GM19372 (cell line): ENCODE results near the gene NAMPT.
"Not testable (repeated sequence)": the region's sequence is repeated elsewhere in the genome, so short reads cannot be mapped to it uniquely, and the experiment has no call there.

Source experiments
- ATAC-seq: cut with Tn5 transposase; IDR thresholded peaks from one replicate; pipeline ENCODE4 v1.9.1; 2021; ENCODE audit warnings: mild to moderate bottlenecking, low read depth, moderate library complexity; ENCODE audit not compliant: unreplicated experiment

The NAMPT gene

GRCh38 chr7:106284714-106285050, at the start of gene NAMPT:
TSS of gene NAMPT (minus strand) at chr7:106284983. CDS start at chr7:106284884, 99 bp downstream.
- ATAC-seq, result no peak

- no peak for ATAC-seq
Measured at GRCh38 chr7:106332201-106332600, 47.4 kb upstream of the NAMPT start.

DNA sequence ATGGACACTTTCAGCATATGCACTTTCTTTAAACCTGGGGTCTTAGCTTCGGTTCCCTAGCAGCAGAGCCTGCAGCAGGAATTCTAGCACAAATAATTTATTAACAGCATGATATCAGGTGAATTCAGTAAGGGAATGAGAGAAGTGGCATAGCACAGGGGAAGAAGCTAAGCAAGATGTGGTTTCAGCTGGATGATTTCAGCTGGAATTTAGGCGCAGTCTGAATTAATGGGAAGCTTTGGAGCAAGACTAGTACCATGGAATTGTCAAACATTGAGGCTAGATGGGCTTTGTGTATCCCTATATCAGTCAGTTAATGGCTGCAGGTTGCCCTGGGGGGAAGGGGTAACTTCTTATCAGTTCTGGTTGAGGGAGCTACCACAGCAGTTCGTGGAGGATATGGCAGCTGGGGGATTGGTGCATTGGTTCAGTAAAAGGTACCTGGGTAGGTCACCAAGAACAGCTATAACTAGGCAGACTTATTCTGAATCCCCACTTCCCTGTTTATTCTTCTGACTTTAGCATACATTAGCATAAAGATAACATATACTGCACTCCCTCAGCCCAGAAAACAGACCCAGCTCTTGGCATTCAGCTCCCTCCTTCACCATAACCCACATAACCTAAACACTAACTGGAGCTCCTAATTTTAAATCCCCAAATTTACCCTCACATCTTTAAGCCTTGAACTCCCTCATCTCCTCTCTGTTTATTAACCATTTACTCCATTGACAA, 46.8 kb upstream of the NAMPT start:
- no peak for ATAC-seq

- ATAC-seq, result no peak
Measured at GRCh38 chr7:106329971-106330733, 45.4 kb upstream of the NAMPT start.

DNA sequence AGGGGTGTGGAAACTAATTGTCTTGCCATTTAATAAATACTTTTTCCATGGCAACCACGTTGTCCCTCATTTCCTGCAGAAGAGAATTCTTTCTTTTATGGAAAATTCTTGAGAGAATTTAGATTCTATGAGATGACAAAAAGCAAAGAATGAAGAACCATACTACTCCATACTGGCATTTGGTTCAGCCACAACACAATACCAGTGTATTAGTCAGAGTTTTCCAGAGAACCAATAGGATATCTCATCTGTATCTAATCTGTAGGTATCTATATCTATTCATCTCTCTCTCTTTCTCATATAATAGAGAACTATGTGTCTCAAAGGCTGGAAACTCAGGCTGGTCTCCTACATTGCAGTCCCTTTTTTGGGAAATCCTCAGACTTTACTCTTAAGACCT, 44.6 kb upstream of the NAMPT start:
- ATAC-seq, result no peak

GRCh38 chr7:106327538-106328481, 43.0 kb upstream of the NAMPT start:
- no peak for ATAC-seq

DNA sequence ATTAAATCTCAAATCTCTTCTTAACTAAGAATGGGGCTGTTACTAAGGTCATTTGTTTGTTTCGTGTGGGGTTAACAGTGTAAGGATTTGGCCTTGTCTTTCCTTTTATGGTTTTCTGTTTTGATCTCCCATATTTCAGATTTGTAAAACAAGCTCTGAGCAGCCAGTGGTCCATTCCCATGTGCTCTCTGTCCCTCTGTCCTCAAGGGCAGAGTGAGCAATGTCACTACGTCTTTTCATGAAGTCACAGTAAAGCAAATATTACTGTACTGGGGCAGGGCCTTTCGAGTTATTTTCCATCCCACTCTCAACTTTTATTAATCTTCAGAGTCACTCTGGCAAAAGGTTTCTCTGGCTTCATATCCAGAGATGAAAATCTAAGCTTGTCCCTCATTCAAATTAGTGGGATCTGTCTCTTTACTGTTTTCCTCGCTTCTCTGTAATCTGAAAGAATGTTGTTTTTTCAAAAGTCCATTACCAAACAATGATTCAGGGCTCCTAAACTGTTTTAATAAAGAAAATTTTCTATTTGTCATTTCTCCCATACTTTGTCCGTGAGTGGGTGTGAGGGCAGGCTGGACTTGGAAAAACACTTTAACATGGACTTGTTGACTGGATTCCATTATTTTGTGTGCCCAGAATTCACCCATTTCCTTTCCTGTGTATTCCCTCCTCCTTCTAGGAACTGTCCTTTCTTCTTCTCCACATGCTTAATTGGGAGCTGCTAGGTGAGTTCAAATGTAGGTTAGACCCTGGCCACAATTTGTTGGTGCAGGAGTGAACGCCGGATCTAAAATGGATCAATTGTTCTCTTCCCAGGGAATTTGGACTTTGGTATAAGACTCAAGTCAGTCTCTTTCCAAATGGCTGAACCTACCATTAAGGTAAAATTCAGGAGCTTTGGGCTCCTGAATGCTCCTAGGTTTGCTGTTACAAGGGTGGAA, 42.1 kb upstream of the NAMPT start:
- no peak for ATAC-seq

DNA sequence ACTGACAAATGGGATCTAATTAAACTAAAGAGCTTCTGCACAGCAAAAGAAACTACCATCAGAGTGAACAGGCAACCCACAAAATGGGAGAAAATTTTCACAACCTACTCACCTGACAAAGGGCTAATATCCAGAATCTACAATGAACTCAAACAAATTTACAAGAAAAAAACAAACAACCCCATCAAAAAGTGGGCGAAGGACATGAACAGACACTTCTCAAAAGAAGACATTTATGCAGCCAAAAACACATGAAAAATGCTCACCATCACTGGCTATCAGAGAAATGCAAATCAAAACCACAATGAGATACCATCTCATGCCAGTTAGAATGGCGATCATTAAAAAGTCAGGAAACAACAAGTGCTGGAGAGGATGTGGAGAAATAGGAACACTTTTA, 39.7 kb upstream of the NAMPT start:
- not testable (repeated sequence) for ATAC-seq

GRCh38 chr7:106320254-106320770, 35.5 kb upstream of the NAMPT start:
- not testable (repeated sequence) for ATAC-seq

- ATAC-seq, result no peak
Measured at GRCh38 chr7:106318482-106318881, 33.7 kb upstream of the NAMPT start.

- ATAC-seq, result no peak
Measured at GRCh38 chr7:106317971-106318370, 33.2 kb upstream of the NAMPT start.

DNA sequence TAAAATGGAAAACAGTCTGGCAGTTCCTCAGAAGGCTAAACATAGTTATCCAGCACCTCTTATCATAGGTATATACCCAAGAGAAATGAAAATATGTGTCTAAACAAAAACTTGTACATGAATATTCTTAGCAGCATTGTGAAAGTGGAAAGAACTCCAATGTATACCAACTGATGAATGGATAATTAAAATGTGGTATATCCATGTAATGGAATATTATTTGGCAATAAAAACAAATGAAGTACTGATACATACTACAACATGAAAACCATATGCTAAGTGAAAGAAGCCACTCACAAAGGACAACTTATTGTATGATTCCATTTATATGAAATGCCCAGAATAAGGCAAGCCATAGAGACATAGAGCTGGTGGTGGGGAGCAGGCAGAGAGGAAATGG, 32.2 kb upstream of the NAMPT start:
- ATAC-seq, result no peak

- ATAC-seq, result no peak
Measured at GRCh38 chr7:106314875-106315274, 30.1 kb upstream of the NAMPT start.

DNA sequence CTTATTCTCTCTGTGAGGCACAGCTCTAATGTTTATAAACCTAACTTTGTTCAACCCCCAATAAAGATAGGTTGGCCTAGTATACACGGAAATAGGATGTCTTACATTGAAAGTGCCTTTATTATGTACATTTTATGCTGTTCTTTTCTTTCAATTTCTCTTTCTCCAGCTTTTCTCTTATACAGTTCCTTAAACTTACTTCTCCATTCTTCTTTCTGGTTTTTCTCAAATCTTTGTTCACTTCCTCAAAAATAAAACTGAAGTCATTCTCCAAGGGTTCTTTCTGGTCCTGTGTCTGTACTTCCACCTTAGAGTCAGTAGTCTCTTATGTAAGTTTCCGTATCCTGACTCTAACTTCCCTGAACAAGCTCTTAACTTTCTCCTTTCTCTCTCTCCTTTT, 29.2 kb upstream of the NAMPT start:
- ATAC-seq, result no peak

DNA sequence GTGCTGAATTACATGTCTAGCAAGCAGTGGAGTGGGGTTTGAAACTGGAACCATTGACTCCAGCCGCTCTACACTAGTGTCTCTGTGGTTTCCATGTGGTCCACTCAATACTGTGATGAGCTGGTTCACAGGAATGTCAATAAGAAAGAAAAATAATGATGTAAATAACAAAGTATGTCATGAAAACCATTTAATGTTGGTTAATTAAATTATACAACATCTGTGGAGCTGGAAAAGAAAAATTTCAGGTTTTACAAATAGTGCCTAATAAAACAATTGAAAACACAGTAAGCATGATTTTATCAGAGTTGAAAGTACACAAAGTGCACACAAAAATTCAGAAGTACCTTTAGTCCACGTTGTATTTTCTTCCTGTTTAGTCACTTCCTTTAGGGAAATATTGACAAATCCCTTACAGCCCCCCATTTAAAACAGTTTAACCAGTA, 28.7 kb upstream of the NAMPT start:
- ATAC-seq, result no peak

GRCh38 chr7:106312906-106313305, 28.1 kb upstream of the NAMPT start:
- ATAC-seq, result no peak

DNA sequence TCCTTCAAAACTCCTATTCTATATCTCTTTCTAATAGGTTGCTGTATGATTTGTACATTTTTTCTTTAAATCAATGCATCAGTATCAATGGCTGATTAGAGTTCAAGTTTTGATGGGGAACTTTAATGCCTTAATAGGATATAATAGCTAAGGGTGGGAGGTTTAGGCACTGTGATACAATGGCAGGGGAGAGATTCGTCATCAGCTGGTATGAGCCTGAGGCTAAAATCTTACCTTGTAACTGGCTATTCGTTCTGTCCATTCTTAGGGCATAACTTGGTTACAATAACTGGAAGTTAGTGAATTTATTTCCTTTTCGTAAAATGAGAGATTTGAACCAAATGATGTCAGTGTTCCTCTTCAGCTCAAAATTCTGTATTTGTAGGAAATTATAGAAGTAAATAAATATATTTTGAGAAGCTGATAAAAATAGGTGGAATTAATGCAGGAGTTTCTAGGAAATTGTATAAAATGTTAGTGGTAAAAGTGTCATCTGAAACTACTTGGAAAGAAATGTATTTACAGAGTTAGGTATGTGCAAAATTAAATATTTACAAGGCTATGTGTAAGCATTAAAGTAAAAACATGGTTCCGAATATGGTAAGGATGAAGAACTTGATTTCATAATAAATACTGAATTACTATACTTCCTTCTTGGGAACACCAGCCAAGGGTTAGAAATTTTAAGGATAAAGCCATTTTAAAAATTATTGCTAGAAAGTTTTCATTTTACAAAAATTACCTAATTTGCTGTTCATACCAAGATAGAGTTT, 27.5 kb upstream of the NAMPT start:
- no peak for ATAC-seq

- no peak for ATAC-seq
Measured at GRCh38 chr7:106309362-106309761, 24.6 kb upstream of the NAMPT start.

- no peak for ATAC-seq
Measured at GRCh38 chr7:106306256-106306655, 21.5 kb upstream of the NAMPT start.
